Right renal pelvis (tissue), 4 donors: ENCODE measurements around the gene CCDC179. TPM values are rescaled to one million over a fixed set of nuclear protein-coding genes. Genes with fewer than 3 reads are reported as not detected.

ENCODE experiments used
- DNase-seq, 4 donors: peaks; one replicate each; pipeline ENCODE4 v3.0.0-alpha.2; 2013; ENCODE audit warnings: low read depth in 4 of 4, low spot score in 3 of 4, missing footprints in 1 of 4
- polyA plus RNA-seq, 4 donors: library from polyadenylated mRNA; unstranded; fragments of 120-200 nt; gene quantifications; one replicate each; pipeline ENCODE4 v1.2.1, GENCODE V29; 2013; ENCODE audit not compliant: insufficient read length in 4 of 4

Gene CCDC179
- polyA plus RNA-seq, 4 donors = not detected

- no peak for DNase-seq
Measured at GRCh38 chr11:22808571-22809197, 51.6 kb downstream of the CCDC179 start.

GRCh38 chr11:22807855-22808570 is 52.3 kb downstream of the CCDC179 start:
- DNase-seq = no peak

GRCh38 chr11:22807391-22807790 is 52.9 kb downstream of the CCDC179 start:
- no peak for DNase-seq

- DNase-seq = no peak
Measured at GRCh38 chr11:22802861-22803260, 57.4 kb downstream of the CCDC179 start.

- no peak for DNase-seq
Measured at GRCh38 chr11:22800482-22800881, 59.8 kb downstream of the CCDC179 start.

- no peak for DNase-seq
Measured at GRCh38 chr11:22798901-22799300, 61.4 kb downstream of the CCDC179 start.

- no peak for DNase-seq
Measured at GRCh38 chr11:22797047-22797446, 63.2 kb downstream of the CCDC179 start.

Other genes starting within 250 kb of the CCDC179 start
- 10 to 100 TPM; 19.1 to 22.9 (median 21.1) TPM for gene FANCF, start 234.7 kb downstream of the CCDC179 start, polyA plus RNA-seq
- gene GAS2, start 193.9 kb downstream of the CCDC179 start, polyA plus RNA-seq = 10 to 100 TPM; 10.4 to 15.7 (median 11.0) TPM
- 10 to 100 TPM; 39.9 to 44.5 (median 43.6) TPM for gene SVIP, start 30.7 kb downstream of the CCDC179 start, polyA plus RNA-seq